ENCODE results near the gene SOX6. TPM values are rescaled to one million over a fixed set of nuclear protein-coding genes. Genes with fewer than 3 reads are reported as not detected.

SOX6 gene
- total RNA-seq, 4 donors from 2014 or later, result 1.7 to 3.6 (median 3.2) TPM

GRCh38 chr11:16186680-16187079 is 169.7 kb downstream of the SOX6 start:
- Histone ChIP-seq H3K9me3 (no peaks in the 10 kb centered on the region), H3K4me1 (peaks cover 0 to 1% (median 0%) of the 10 kb centered on the region in 4 donors), H3K27me3 (no peaks in the 10 kb centered on the region), H3K4me3 (no peak overlapping the region), H3K36me3 (no peaks in the 10 kb centered on the region), H3K27ac (replicated peaks in 1 of 4) (no peak overlapping the region)
- 96% methylated on average over 8 of the region's 8 CpGs for WGBS
- intact Hi-C loops (cut with DNase I), result no loop called here
- no peak for TF ChIP-seq POLR2AphosphoS5 (IDR thresholded peaks at IDR 0.05)
- TF ChIP-seq POLR2A (IDR thresholded peaks at IDR 0.05; ENCODE audit: low read depth), result no peak
- no peak for TF ChIP-seq CTCF (IDR thresholded peaks at IDR 0.05)
- no peak for DNase-seq (ENCODE audit: extremely low spot score)

- Histone ChIP-seq H3K27me3 (no peaks in the 10 kb centered on the region), H3K36me3 (no peaks in the 10 kb centered on the region), H3K4me1 (no peaks in the 10 kb centered on the region), H3K27ac (replicated peaks in 1 of 4) (no peak overlapping the region), H3K4me3 (no peak overlapping the region), H3K9me3 (no peaks in the 10 kb centered on the region)
- TF ChIP-seq POLR2AphosphoS5 (IDR thresholded peaks at IDR 0.05) (no peak), EP300 (IDR thresholded peaks at IDR 0.05) (no peak), POLR2A (IDR thresholded peaks at IDR 0.05; ENCODE audit: low read depth) (no peak), CTCF (IDR thresholded peaks at IDR 0.05) (no peak)
- no peak for DNase-seq (ENCODE audit: extremely low spot score)
- intact Hi-C loops (cut with DNase I), result no loop called here
These were observed 171.3 kb downstream of the SOX6 start for GRCh38 chr11:16185042-16185441.

- no peaks in the 10 kb centered on the region for H3K4me1 ChIP-seq
- H3K4me3 ChIP-seq, result no peak overlapping the region
- H3K9me3 ChIP-seq, result no peaks in the 10 kb centered on the region
- intact Hi-C loops (cut with DNase I), result no loop called here
- no peaks in the 10 kb centered on the region for H3K36me3 ChIP-seq
- H3K27ac ChIP-seq (replicated peaks in 1 of 4), result no peak overlapping the region
- TF ChIP-seq CTCF (IDR thresholded peaks at IDR 0.05) (no peak), EP300 (IDR thresholded peaks at IDR 0.05) (no peak), POLR2A (IDR thresholded peaks at IDR 0.05; ENCODE audit: low read depth) (no peak), POLR2AphosphoS5 (IDR thresholded peaks at IDR 0.05) (no peak)
- WGBS, result 43% methylated on average over 1 of the region's 1 CpG
- H3K27me3 ChIP-seq, result no peaks in the 10 kb centered on the region
- DNase-seq (ENCODE audit: extremely low spot score), result no peak
These were observed 171.8 kb downstream of the SOX6 start for GRCh38 chr11:16184588-16184987.

- no peak for DNase-seq (ENCODE audit: extremely low spot score)
- Histone ChIP-seq H3K27ac (replicated peaks in 1 of 4) (no peak overlapping the region), H3K36me3 (no peaks in the 10 kb centered on the region), H3K4me1 (no peaks in the 10 kb centered on the region), H3K9me3 (no peaks in the 10 kb centered on the region), H3K4me3 (no peak overlapping the region), H3K27me3 (no peaks in the 10 kb centered on the region)
- TF ChIP-seq POLR2AphosphoS5 (IDR thresholded peaks at IDR 0.05) (no peak), CTCF (IDR thresholded peaks at IDR 0.05) (no peak), EP300 (IDR thresholded peaks at IDR 0.05) (no peak), POLR2A (IDR thresholded peaks at IDR 0.05; ENCODE audit: low read depth) (no peak)
- intact Hi-C loops (cut with DNase I), result no loop called here
- WGBS, result 89% methylated on average over 2 of the region's 2 CpGs
These were observed 173.8 kb downstream of the SOX6 start for GRCh38 chr11:16182553-16182952.

- no peaks in the 10 kb centered on the region for H3K9me3 ChIP-seq
- H3K27ac ChIP-seq (replicated peaks in 1 of 4), result no peak overlapping the region
- H3K36me3 ChIP-seq, result no peaks in the 10 kb centered on the region
- H3K4me3 ChIP-seq, result no peak overlapping the region
- H3K27me3 ChIP-seq, result no peaks in the 10 kb centered on the region
- TF ChIP-seq POLR2AphosphoS5 (IDR thresholded peaks at IDR 0.05) (no peak), POLR2A (IDR thresholded peaks at IDR 0.05; ENCODE audit: low read depth) (no peak), CTCF (IDR thresholded peaks at IDR 0.05) (no peak), EP300 (IDR thresholded peaks at IDR 0.05) (no peak)
- DNase-seq (ENCODE audit: extremely low spot score), result no peak
- WGBS, result 67% methylated on average over 1 of the region's 1 CpG
- H3K4me1 ChIP-seq, result no peaks in the 10 kb centered on the region
- intact Hi-C loops (cut with DNase I), result no loop called here
These were observed 175.5 kb downstream of the SOX6 start for GRCh38 chr11:16180868-16181267.

Data from esophagus muscularis mucosa (tissue), 4 donors.